GM19099 (cell line): ENCODE results near the gene CNTNAP2.

Experiments used
- POLR2A ChIP-seq: IDR thresholded peaks from 3 replicates; pipeline ENCODE4 v1.6.1; 2011; ENCODE audit warnings: low read depth; ENCODE audit not compliant: insufficient read length; ENCODE audit errors: extremely low read depth

CNTNAP2 gene

GRCh38 chr7:146514304-146514703 is 397.7 kb downstream of the CNTNAP2 start:
- TF ChIP-seq POLR2A, result no peak

- no peak for TF ChIP-seq POLR2A
Observed at GRCh38 chr7:146528581-146528980, 412.0 kb downstream of the CNTNAP2 start.

GRCh38 chr7:146539836-146540235 is 423.2 kb downstream of the CNTNAP2 start:
- no peak for TF ChIP-seq POLR2A

- TF ChIP-seq POLR2A, result no peak
Observed at GRCh38 chr7:146542101-146542500, 425.5 kb downstream of the CNTNAP2 start.

- no peak for TF ChIP-seq POLR2A
Observed at GRCh38 chr7:146544748-146545147, 428.1 kb downstream of the CNTNAP2 start.

- TF ChIP-seq POLR2A, result no peak
Observed at GRCh38 chr7:146548816-146549215, 432.2 kb downstream of the CNTNAP2 start.

GRCh38 chr7:146554556-146554955 is 438.0 kb downstream of the CNTNAP2 start:
- TF ChIP-seq POLR2A, result no peak

- TF ChIP-seq POLR2A, result no peak
Observed at GRCh38 chr7:146557971-146558469, 441.4 kb downstream of the CNTNAP2 start.

- no peak for TF ChIP-seq POLR2A
Observed at GRCh38 chr7:146565872-146566271, 449.3 kb downstream of the CNTNAP2 start.

- TF ChIP-seq POLR2A, result no peak
Observed at GRCh38 chr7:146575903-146576302, 459.3 kb downstream of the CNTNAP2 start.

GRCh38 chr7:146591976-146592375 is 475.4 kb downstream of the CNTNAP2 start:
- no peak for TF ChIP-seq POLR2A

GRCh38 chr7:146606628-146607027 is 490.0 kb downstream of the CNTNAP2 start:
- TF ChIP-seq POLR2A, result no peak

GRCh38 chr7:146619641-146620040 is 503.0 kb downstream of the CNTNAP2 start:
- TF ChIP-seq POLR2A, result no peak

- TF ChIP-seq POLR2A, result no peak
Observed at GRCh38 chr7:146626912-146627311, 510.3 kb downstream of the CNTNAP2 start.

- no peak for TF ChIP-seq POLR2A
Observed at GRCh38 chr7:146635205-146636032, 518.8 kb downstream of the CNTNAP2 start.

GRCh38 chr7:146636033-146636356 is 519.4 kb downstream of the CNTNAP2 start:
- no peak for TF ChIP-seq POLR2A

GRCh38 chr7:146636581-146636980 is 520.0 kb downstream of the CNTNAP2 start:
- TF ChIP-seq POLR2A, result no peak
